HG02678 (cell line): Measurements from ENCODE around the gene ROCK2.
A peak's percentile ranks its signal among the peaks of the same experiment; 100 is the strongest.
"Not testable (repeated sequence)": the region's sequence is repeated elsewhere in the genome, so short reads cannot be mapped to it uniquely, and the experiment has no call there.

Experiments
- ATAC-seq: cut with Tn5 transposase; IDR thresholded peaks from one replicate; pipeline ENCODE4 v1.9.1; 2021; ENCODE audit warnings: mild to moderate bottlenecking, moderate library complexity; ENCODE audit not compliant: unreplicated experiment

ROCK2 gene

DNA sequence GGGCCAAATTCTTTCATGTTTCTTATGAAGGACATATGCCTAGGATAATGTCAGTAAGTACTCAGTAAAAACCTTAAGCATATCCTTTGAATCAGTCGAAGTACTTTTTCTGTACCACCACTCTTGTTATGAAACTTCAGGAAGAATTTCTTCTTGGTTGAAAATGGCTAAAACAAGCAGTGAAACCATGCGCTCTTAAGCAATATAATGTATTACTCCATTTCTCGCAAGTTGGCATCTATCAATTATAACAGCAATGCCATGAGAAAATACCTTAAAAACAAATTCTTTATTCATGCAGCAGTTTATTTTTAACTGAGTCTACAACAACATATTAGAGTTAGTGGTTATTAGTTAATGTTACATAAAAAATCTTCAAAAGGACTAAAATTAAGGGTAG, 148.2 kb downstream of the ROCK2 start:
- ATAC-seq = no peak

- no peak for ATAC-seq
These were observed 156.7 kb downstream of the ROCK2 start for GRCh38 chr2:11187731-11188130.

DNA sequence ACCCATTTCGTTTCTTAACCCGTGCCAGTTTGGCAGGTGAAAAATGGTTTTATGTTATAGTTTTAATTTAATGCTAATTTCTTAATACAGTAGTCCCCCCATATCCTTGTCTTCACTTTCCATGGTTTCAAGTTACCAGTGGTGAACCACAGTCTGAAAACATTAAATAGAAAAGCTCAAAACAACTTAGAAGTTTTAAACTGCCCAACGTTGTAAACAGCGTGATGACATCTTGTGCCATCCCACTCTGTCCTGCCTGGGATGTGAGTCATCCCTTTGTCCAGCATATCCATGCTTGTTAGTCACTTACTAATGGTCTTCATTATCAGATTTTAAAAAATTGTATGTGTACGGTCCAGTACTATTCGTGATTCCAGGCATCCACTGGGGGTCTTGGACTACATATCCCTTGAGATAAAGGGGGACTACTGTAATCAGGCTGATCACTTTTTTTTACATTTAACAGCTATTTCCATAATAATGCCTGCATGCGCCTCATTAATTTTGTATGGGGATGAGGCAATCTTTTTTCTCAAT, 157.3 kb downstream of the ROCK2 start:
- no peak for ATAC-seq

GRCh38 chr2:11186145-11186544, 158.3 kb downstream of the ROCK2 start:
- no peak for ATAC-seq

DNA sequence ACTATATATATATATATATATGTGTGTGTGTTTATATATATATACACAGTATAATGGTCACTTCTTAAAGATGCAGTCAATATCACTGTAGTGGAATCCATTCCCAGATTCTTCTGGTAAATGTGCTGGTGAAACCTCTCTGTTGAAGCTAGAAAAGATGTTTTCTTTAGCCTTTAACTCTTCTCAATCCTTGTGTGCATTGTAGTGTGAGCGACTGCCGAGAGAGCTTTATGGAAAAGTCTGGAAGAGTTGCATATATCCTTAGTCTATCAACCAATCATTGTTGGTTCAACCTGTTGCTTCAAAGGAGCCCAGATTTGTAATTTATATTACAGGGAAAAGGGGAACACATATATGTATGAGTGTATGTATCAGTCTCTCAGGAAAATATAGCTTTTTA, 161.5 kb downstream of the ROCK2 start:
- no peak for ATAC-seq

GRCh38 chr2:11180653-11181052, 163.8 kb downstream of the ROCK2 start:
- ATAC-seq = no peak

GRCh38 chr2:11179899-11180298, 164.5 kb downstream of the ROCK2 start:
- no peak for ATAC-seq

GRCh38 chr2:11179196-11179595, 165.2 kb downstream of the ROCK2 start:
- ATAC-seq = no peak

DNA sequence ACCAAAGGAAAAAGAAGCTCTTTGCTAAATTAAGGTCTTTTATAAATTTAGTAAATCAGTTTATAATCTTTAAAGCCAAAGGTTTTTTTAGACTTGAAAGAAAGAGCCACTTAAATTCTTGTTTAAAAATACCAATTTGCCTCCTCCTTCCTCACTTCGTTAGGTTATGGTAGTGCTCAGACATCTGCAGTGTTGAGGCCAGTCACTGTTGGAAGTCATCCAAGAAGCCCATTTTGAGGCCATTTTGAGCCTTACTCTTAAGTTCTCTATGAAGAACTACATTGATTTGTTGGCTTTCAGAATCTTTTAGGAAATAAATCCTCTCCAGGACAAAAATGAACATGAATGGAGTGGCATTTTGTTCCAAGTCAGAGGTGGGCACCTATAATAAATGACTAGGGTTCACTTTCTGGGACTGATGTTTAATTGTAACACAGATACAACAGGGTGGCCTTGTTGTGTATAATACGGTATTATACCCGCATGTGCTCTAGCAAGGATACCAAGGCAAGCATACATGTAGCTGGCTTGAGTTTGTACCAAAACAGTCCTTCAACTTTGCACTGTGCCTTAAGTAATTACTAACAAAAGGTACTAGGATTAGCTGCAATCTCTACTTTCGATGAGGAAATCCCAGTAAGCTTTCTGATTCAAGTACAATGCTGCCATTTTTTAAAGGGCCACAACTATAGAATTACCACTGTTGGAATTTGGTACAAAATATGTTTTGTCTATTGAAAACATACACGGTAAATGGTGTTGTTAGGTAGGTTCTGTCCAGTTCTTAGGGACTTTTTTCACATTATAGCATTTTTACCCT, 166.4 kb downstream of the ROCK2 start:
- ATAC-seq = no peak

GRCh38 chr2:11175293-11175795, 169.1 kb downstream of the ROCK2 start:
- no peak for ATAC-seq

DNA sequence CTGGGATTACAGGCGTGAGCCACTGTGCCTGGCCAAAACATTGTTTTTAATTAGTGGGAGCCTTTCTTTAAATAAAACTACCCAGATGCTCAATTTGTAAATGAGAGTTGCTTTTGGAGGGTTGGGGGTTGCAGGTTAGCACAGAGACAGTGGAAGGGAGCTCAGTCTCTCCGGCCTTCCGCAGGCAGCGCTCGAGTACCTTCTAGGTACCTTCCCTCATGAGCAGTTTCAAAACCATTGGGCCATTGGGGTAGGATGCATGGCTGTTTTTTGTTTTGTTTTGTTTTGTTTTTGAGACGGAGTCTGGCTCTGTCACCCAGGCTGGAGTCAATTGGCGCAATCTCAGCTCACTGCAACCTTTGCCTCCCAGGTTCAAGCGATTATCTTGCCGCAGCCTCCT, 170.2 kb downstream of the ROCK2 start:
- ATAC-seq = no peak

- ATAC-seq = no peak
These were observed 175.1 kb downstream of the ROCK2 start for GRCh38 chr2:11169333-11169732.

- no peak for ATAC-seq
These were observed 175.9 kb downstream of the ROCK2 start for GRCh38 chr2:11168488-11168887.

DNA sequence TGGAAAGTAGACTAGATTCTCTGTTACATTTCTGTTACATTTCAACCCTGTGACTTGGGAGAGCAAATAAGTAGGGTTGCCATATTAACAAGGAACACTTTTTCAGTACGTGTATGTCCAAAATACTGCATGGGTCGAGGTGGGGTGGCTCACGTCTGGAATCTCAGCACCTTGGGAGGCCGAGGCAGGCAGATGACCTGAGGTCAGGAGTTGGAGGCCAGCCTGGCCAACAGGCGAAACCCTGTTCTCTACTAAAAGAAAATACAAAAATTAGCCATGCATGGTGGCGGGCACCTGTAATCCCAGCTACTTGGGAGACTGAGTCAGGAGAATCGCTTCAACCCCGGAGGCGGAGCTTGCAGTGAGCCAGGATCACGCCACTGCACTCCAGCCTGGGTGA, 178.0 kb downstream of the ROCK2 start:
- no peak for ATAC-seq

GRCh38 chr2:11165046-11165445, 179.4 kb downstream of the ROCK2 start:
- ATAC-seq = not testable (repeated sequence)

DNA sequence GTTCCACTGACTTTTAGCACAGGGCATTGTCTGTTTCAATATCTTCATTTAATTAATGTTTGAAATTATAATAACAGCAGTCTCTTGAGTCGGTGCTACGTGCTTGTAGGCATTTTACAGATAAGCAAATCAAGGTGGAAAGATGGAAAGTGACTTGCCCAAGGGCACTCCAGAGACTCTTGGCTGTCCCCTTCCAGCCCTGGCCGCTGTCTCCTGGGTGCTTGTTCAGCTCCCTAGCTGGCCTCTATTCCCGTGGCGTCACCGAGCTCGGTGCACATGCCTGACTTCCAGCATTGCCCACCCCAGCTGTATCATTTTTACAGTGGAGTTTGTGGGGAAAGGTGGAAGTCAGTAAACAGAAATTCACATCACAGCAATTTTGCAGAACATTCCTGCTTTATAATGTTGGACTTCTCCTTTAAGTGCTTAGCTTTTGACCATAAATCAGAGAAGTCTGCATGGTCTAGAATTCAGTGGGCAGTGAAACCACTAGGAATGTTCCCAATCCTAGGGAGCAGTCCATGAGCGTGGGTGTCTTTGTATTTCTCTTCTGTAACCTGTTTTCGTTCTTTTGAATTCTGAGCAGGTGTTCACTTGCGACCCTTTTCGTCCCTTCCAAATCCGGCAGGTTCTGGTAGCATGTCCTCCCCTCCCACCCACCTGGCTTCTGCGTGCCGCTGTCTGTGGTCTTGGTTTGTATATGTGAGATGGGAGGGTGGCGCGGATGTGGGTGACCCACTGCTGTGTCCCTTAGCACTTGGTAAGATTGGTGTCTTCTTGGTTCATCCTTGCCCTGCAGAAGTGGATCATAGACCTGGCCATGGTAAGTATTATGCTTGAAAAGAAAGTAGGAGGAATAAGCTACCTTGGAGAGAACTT, 180.8 kb downstream of the ROCK2 start:
- ATAC-seq = no peak

- no peak for ATAC-seq
These were observed 182.7 kb downstream of the ROCK2 start for GRCh38 chr2:11161747-11162146.

- peak; percentile 78 for ATAC-seq
These were observed 183.5 kb downstream of the ROCK2 start for GRCh38 chr2:11160731-11161455.

DNA sequence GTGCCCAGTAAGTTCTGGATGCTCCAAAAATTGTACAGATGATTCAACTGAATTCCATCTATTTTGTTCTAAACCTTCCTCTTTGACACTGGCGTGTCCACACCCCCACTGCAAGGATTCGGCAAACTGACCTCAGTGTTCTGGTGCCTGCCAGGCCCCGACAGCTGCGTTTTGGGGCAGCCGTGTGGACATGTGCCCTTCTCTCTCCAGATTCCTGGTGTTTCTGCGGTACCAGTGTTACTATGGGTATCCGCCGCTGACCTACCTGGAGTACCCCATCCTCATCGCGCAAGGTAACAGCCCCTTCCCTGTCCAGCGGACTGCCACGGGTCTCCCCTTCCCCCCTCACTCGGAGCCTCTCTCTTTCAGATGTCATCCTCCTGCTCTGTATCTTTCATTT, 184.2 kb downstream of the ROCK2 start:
- no peak for ATAC-seq

DNA sequence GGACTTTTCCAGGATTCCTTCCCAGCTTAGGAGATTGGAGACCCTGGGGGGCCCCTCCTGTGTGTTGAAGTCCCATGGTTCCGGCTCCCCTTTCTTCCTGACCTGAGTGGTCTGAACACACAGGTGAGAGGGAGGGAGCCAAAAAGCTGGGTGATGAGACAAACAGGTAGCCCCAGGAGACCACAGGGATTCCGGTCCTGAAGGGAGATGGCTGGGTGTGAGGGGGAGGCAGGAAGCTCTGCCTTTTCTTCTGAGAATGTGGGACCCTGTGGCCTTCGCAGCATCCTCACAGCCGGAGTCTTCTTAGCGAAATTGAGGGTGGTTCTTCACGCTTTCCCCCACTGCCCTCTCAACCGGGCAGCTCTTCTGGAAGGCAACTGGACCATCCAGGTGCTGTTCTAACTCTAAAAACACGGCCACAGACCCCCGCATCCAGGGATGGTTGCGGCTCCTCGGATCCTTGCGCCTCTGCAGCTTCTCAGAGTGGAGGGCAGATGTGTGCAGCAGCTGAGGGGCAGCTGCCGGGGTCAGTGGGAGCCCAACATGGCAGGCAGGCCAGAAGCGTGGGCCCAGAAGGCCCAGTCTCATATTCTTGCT, 184.8 kb downstream of the ROCK2 start:
- ATAC-seq = no peak
